NCI-H2107 treated with DMSO at 0.1 percent for 48 hours (cell line): Measurements from ENCODE around the gene TNNI2.

Experiments
- DNase-seq: peaks from one replicate; lab custom pipeline; 2025; ENCODE audit not compliant: unreplicated experiment; lab: John Stamatoyannopoulos, UW

The TNNI2 gene

DNA sequence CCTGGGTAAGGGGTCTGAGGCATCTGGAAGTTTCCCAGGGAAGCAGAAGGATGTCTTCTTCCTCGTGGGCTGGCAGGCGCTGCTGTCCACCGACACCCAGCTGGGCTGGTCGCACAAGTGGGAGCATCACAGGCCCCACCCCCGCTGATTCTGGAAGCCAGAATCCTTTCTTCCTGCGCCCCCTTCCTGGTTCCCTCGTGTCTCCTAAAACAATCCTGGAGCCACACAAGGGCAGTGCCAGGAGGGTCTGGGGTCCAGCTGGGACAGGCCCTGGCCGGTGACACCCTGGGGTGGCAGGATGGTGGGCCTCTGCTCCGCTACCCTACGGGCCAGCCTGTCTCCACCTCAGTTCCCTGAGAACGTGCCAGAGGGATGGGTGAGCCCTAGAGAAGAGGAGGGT lies 18.3 kb downstream of the TNNI2 start:
- DNase-seq: no peak

DNA sequence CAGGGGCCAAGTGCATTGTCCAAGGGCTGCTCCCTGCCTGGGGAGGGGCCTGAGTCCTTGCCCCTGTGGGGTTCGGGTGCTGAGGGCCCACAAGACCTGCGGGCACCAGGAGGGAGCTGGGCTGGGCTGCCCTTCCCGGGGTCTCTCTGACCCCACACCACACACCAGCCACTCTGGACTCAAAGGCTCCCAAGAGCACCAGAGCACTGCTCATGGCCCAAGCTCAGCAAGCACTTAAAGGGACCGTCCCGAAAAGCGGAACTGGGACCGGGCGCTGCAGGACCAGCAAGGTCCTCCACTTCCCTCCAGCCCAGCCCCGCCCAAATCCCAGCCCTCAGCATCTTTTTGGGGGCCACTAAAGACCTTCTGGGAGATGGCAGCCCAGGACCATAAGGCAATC lies 19.4 kb downstream of the TNNI2 start:
- no peak for DNase-seq

DNA sequence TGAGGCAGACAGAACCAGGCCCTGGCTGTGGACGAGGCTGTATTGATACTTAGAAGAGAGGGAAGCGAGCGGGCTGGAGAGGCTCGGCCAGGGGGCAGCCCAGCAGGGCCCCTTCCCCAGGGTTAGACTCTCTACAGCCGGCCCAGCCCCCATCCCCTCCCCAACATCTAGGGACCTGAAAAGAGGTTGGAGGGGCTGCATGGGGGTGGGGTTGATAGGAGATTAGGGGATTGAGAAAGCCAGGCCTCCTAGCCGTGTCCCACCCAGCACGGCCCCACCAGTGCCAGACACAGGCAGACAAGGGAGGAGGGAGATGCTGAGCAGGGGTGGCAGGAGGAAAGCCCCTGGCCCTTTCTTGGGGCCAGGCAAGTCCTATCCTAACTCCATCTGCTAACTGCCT lies 19.8 kb downstream of the TNNI2 start:
- DNase-seq: no peak

DNA sequence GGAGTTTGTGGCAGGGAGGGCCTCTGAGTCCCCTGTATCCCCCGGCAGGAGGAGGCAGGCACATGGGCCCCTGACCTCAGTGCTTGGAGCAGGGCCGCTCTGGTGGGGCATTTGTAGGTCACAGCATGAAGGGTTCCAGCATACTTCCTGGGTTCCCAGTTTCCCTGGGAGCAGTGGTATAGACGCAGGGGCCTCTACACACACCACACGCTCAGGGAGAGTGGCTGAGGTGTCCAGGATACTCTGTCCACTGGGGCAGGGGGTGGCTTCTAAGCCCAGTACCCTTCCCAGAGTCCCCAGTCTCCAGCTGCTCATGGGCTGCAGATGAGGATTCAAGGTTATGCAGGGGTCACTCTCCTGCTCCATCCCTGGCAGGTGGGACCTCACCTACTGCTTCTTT lies 20.2 kb downstream of the TNNI2 start:
- no peak for DNase-seq

DNA sequence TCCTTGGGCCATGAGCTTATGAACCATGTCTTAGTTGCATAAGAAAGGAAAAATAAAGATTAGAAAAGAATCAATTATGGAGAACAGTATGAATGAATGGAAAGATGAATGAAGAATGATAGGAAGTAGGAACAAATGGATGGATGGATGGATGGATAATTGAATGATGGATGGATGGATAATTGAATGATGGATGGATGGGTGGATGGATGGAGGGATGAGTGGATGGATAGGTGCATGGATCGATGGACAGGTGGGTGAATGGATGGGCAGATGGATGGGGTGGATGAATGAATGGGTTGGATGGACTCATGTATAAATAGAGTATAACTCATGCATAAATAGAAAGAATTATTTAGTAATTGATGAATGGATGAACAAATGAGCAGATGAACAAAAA lies 21.3 kb downstream of the TNNI2 start:
- no peak for DNase-seq

DNA sequence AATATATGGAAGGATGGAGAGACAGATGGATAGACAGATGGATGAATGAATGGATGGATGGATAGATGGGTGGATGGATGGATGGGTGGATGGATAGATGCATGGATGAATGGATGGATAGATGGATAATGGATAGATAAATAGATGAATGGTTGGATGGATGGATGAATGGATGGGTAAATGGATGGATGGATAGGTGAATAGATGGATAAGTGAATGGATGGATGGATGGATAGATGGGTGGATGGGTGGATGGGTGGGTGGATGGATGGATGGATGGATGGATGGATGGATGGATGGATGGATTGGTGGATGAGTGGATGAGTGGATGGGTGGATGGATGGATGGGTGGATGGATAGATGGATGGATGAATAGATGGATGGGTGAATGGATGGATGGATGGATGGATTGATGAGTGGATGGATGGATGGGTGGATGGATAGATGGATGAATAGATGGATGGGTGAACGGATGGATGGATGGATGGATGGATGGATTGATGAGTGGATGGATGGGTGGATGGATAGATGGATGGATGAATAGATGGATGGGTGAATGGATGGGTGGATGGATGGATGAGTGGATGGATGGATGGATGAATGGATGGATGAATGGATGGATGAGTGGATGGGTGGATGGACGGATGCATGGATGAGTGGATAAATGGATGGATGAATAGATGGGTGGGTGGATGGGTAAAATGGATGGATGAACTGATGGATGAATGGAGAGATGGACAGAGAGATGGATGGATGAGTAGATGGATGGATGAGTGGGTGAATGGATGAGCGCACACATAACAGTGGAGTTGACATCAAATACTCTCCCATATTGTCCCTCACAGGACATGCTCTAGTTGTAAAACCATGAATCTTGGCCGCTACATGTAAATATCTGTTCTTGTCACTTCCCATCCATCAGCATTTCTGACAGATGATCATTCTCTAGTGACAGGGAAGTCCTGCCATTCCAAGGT lies 22.9 kb downstream of the TNNI2 start:
- no peak for DNase-seq

DNA sequence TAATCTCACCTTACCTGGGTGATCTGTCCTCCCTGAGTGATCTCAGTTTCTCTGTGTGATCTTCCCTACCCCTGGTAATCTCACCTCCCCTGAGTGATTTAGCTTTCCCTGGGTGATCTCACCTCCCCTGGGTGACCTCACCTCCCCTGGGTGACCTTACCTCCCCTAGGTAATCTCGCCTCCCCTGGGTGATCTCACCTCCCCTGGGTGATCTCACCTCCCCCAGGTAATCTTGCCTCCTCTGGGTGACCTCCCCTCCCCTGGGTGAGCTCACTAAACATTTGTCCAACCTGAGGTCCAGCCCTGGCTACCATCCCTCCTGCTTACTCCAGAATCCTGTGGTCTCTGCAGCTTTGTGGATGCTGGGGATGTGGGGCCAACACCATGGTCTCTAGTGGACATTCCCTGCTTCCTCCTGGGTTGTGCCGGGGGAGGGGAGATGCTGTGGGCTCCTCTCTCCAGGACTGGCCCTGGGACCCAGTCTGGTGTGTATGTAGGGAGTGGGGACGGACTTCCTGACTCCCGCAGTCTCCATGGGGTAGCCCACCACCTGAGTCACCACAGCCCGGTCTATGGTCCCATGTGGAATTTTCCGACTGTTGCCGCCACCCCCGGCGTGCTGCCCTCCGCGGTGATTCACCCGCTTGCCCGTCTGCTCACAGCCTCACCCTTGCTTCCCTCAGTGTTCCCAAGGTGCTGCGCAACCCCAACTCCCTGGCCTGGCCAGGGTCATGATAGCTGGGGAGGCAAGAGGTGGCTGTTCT lies 24.0 kb downstream of the TNNI2 start:
- DNase-seq: no peak

DNA sequence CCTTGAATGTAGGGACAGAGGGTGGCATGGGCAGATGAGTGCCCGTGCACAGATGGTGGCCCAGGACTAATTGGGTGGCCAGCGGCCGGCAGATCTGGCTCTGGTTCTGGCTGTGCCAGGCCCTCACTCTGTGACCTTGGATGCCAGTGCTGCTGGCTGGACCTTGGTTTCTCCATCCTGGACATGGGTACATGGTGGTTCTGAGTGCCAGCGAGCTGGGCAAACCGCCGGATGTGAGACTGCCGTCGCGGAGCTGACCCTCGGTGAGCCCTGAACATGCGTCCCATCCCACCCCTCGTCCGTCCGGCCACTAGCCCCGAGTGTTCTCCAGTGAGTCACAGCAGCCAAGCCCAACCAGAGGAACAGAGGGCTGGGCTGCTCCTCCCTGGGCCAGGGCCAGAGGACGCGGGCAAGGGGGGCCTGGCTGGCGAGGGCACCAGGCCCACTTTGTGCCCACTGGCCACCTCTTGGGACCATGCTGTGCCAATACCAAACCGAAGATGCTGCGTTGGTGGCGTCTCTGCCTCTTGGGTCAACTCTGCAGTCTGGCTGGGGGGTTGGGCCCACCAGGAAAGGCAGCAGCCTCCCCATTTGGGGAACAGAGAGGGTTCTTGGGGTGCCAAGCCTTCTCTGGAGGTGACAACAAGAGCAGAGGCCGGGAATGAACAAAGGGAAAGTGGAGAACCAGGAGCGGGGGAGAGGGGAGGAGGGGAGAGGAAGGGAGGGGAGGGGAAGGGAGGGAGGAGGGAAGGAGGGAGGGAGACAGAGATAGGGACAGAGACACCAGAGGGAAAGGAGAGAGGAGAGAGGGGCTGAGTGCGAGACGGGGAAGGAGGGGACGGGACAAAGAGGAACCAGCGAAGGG lies 24.8 kb downstream of the TNNI2 start:
- no peak for DNase-seq

DNA sequence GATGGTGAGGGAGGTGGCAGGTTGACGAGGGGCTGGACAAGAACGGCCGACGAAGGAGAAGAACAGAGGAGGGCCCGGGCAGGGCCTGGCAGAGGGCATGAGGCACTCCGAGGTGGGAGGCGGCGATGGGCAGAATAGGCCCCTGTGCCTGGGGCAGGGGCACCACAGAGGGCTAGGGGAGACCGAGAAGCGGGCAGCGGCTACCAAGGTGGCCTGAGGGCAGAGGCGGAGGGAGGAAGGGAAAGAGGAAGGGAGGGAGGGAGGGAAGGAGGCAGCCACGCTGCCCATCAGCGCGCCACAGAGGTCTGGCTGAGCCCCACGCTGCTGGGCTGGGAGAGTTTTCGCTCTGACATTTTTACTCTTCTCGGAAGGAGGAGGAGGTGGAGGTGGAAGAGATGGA lies 25.4 kb downstream of the TNNI2 start:
- no peak for DNase-seq

DNA sequence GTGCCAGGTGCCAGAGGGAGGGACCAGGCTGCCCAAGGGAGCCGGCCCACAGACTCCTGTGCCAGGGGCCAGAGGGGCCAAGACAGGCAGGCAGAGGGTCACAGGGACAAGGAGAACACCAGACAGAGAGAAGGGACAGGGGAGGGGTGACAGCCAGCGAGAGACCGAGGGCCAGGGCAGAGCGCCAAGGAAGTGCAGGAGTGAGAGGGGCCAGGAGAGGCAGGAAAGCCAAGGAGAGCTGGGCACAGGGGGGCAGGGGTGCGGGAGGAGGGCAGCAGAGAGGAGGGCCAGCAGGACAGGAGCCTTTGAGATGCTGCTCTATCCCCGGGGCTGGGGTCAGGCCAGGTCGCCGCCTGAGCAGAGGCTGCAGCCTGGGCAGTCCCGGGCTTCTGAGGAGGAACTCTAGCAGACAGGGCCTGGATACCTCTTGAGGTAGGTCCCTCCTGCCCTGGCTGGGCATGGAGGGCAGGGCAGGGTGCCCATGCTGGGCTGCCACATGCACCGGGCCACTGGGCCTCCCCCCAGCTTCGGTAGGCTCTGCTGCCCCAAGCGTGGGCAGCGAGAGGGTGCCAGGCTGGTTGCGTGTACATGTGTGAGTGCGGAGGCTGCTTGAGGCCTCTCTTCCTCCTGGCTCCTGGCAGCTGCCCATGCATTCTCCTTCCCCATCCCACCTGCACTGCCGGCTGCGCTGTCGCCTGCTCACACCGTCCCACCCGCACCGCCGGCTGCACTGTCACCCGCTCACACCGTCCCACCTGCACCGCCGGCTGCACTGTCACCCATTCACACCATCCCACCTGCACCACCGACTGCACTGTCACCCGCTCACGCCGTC lies 26.3 kb downstream of the TNNI2 start:
- DNase-seq: no peak

DNA sequence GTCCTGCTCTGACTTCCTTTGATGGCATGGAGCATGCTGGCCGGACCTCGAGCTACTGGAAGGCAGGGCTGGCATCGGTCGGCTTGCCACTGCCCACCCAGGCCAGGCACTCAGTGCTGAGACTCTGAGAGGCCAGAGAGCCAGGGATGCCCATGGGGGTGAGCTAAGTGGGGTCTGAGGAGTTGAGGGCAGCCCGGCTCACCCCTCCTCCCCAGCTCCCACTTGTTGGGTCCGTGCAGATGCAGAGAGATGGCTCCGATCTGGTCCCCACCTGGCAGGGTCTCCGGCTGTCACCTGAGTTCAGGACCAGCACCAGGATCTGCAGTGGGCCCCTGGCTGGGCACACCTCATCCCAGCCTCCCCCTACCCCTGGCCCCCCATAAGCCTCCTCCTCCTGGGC lies 27.4 kb downstream of the TNNI2 start:
- DNase-seq: no peak

DNA sequence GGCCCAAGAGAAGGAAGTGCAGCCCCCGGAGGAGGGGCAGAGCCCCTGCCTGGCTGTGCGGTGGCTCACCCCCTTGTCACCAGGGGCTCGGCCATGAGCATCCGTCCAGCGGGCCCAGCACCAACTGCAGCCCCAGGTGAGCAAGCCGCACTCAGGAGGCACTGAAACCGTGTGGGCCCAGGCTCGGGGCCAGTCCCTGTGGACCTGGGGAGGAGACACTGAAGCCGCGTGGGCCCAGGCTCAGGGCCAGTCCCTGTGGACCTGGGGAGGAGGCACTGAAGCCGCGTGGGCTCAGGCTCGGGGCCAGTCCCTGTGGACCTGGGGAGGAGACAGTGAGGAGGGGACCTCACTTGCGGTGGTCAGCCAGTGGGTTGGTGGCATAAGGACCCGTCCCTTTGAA lies 28.0 kb downstream of the TNNI2 start:
- no peak for DNase-seq

DNA sequence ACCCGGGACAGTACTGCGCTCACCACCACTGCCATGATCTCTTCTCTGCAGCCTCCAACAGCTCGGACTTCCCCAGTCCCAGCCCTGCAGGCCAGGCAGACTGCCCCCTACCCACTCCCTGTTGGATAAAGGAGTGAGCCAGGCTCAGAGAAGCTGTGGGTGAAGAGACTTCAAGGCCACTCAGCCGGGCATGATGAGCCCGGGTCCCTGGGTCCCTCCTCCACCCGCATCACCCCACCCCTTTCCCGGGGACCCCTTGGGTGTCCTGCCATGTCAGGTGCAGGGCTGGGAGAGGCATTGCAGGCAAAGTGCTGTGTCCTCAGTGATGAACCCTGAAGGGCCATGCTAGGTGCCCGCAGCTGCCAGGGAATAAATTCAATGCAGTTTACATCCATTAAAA lies 28.6 kb downstream of the TNNI2 start:
- DNase-seq: no peak

DNA sequence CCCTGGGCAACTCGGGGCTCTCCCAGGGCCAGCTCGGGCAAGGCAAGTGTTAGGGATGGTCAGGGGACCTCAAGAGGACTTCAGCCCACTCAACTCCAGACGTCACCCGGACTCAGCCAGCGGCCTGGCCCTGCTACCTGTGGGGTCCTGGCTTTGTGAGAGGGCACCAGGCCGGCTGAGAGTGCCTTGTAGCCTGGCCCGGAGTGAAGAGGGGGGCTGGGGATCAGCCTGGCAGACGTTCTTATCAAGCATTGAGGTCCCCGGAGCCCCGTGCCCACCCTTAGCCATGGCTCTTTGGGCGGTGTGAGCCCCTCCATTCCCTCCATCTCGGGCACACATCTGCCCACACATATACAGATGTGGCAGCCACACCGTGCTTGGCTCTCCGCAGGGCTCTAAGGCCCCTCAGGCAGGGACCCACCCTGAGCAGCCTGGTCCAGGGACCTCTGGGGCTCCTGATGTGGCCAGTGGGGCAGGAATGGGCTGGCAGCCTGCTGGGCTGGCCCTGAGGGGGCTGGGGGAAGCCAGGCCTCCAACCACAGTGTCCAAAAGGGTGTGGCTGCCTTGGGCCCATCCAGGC lies 29.4 kb downstream of the TNNI2 start:
- DNase-seq: no peak

DNA sequence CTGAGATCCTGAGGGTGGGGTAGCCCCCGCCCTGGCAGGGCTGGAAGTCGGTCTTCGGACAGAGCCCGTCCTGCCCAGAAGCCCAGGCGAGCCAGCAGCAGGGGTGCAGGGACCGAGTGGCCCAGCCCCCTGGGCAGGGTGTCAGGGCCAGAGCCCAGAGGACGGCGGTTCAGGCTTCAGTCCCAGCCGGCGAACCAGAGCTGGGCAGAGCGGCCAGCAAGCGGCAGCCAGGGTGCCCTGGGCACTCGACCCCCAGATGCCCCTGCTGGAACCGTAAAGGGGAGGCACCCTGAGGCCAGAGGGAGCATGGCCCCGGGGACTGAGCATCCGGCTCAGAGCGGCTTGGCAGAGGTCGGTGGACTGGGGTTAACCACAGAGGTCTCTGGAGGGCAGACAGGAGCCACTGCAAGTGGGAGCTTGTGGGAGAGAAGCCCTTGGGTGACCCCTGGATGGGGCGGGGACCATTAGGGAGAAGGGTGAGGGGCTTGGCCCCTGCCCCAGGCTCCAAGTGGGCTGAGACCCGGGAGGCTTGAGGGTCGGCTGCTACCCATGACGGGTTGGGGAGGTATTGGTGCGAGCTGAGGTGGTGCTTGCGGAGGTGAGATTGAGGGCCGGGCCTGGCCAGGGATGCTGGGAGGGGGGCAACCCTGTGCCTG lies 30.0 kb downstream of the TNNI2 start:
- no peak for DNase-seq

DNA sequence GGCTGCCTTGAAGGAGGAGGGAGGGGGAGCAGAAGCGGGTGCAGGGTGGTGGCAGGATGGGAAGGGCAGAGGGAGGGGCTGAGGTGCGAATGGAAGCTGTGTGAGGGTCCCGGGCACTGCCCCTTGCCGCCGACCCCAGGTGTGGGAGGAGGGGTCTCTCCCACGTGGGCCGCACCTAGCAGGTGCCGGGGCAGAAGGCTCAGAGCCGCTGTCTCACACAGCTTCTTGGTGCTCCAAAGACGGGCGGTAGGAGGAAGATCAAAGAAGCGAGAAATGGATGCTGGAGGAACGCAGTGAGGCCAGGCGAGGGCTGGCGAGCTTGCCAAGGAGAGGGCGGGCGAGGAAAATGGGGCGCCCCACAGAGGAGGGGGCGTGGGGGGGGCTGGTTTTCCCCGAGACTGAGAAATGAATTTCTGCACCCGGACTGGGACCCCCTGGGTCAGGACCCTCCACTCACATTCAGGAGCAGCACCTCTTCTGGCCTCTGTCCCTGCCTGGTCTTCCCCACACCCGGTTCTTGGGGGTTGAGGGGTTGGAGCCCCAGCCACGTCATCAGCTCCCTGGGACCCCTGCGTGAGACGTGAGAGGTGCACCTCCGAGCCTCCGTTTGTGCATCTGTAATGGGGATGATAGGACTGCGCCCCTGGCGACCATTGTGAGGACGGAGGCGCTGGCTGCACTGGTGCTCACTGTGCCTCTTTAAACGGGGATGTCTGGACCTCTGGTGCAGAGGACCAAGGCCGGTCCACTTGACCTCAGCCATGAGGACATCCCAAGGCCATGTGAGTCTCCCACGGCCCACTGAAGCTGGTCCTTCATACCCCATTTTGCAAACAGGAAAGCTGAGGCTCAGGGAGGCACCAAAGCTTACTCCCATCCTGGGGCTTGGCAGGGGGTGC lies 30.9 kb downstream of the TNNI2 start:
- DNase-seq: no peak

DNA sequence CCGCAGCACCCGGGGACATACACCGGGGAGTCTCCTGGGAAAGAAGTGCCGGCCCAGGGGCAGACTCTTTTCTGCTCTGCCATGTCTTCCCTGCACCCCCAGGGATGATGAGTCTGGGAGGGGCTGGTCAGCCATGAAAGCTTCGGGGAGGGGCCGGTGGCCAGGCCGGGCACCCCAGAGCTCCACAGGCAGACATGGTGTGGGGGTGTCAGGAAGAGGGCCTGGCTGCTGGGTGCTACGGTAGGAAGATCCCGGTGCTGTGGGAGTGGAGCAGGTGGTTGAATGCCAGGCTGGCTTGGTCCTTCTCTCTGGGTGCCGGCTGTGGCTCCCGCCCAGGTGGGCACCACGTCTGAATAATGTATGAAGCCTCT lies 31.5 kb downstream of the TNNI2 start:
- DNase-seq: no peak

DNA sequence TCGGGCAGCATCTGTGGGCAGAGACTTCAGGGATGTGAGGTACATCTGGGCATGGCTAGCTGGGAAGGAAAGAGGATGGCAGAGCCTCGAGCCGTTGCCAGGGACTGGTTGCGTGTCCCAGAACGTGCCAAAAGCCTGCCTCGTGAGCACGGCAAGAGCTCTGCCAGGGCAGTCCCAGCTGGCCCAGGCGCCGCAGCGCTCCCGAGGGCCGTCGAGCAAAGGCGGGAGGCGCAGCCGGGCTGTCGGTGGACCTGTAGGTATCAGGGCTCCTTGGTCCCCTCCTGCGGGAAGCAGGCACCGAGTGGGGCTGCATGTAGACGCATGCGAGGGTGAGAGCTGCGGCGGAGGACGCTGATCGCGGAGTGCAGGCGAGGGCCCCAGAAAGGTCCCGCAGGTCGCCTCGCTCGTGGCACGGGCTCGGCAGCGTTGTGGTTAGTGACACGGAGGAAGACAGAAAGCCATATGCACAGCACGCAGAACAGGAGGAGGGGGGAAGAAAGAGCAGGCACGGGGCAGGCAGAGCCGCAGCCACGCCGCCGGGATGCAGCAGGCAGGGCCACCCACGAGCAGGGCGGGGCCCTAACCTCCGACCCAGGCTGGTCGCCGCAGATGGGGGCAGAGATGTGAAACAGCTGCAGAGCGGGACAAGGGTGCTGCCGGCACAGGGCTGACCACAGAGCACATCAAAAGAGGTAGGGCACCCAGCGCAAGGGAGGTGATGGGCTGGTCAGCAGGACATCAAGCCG lies 32.1 kb downstream of the TNNI2 start:
- DNase-seq: no peak
